HepG2 (cell line): ENCODE measurements around the gene SPESP1. TPM values are rescaled to one million over a fixed set of nuclear protein-coding genes. Genes with fewer than 3 reads are reported as not detected.

Source experiments
- ATAC-seq: fragments of 200-7000 bp; cut with Tn5 transposase; 3 replicates; pipeline ENCODE4 v1.9.1; 2020; ENCODE audit warnings: mild to moderate bottlenecking, moderate library complexity
- BruUV-seq: library from RNA; stranded (reverse); fragments of 400-500 nt; replicated peaks from 2 replicates; lab custom pipeline; 2021; lab: Mats Ljungman, UMichigan
- CTCF ChIA-PET: fragments of 300-600 bp; formaldehyde crosslinking; extraction: SDS; loops from one replicate; lab custom pipeline; 2021; ENCODE audit warnings: low total read pairs, inconsistent platforms, low intra/inter-chr PET ratio; lab: Yijun Ruan, JAX
- POLR2A ChIA-PET: fragments of 350-600 bp; sonication (Branson Sonifier 250); formaldehyde crosslinking; loops from one replicate; lab custom pipeline; 2020; ENCODE audit warnings: antibody characterized with exemption, inconsistent platforms; lab: Yijun Ruan, JAX
- DNase-seq: peaks from one replicate; pipeline ENCODE4 v3.0.0-alpha.2; 2015; ENCODE audit warnings: low spot score
- FAIRE-seq: peaks from 3 replicates; lab custom pipeline; 2011; peaks lifted over from hg19 to GRCh38; lab: Jason Lieb, UNC
- H2AFZ ChIP-seq: one replicate; pipeline ENCODE4 v1.6.1; 2011; ENCODE audit warnings: low read length, inconsistent platforms
- H3K27ac ChIP-seq: fragments of 300-600 bp; 3 replicates; pipeline ENCODE4 v1.8.0; 2011; ENCODE audit warnings: mixed run types, mild to moderate bottlenecking, mixed read lengths, low read length, inconsistent platforms; ENCODE audit not compliant: insufficient read depth; ENCODE audit errors: extremely low read length
- H3K27me3 ChIP-seq, 2 experiments: fragments of 200-600 bp in 1 of 2; 2 replicates in 1 of 2; 3 replicates in 1 of 2; pipeline versions ENCODE4 v1.6.0 to v1.8.0; 2011; ENCODE audit warnings: low read length in 2 of 2, mild to moderate bottlenecking in 2 of 2, moderate library complexity in 2 of 2, inconsistent platforms in 1 of 2; ENCODE audit not compliant: insufficient read depth in 2 of 2, control insufficient read depth in 1 of 2
- H3K36me3 ChIP-seq, 2 experiments: fragments of 200-600 bp in 1 of 2; replicated peaks in 1 of 2; 2 replicates in 1 of 2; 3 replicates in 1 of 2; pipeline versions ENCODE4 v1.5.1 to v1.8.0; 2011; ENCODE audit warnings: low read length in 2 of 2, inconsistent platforms in 1 of 2; ENCODE audit not compliant: insufficient read depth in 2 of 2, control insufficient read depth in 1 of 2
- H3K4me1 ChIP-seq: 2 replicates; pipeline ENCODE4 v1.5.1; 2012; ENCODE audit warnings: low read length, inconsistent platforms; ENCODE audit not compliant: insufficient read depth
- H3K4me2 ChIP-seq: 2 replicates; pipeline ENCODE4 v1.6.0; 2011; ENCODE audit warnings: low read depth, low read length, inconsistent platforms
- H3K4me3 ChIP-seq, 3 experiments: fragments of 200-600 bp in 1 of 3; sonication (generic), shearing (Covaris generic) in 1 of 3; replicated peaks in 1 of 3; 2 replicates each; pipeline ENCODE4 v1.5.1; 2011 to 2016; ENCODE audit warnings: low read length in 3 of 3, inconsistent platforms in 2 of 3, low read depth in 2 of 3, mild to moderate bottlenecking in 2 of 3, control low read depth in 1 of 3, mixed read lengths in 1 of 3; ENCODE audit not compliant: insufficient read depth in 1 of 3
- H3K79me2 ChIP-seq: one replicate; pipeline ENCODE4 v1.6.1; 2011; ENCODE audit warnings: low read length, inconsistent platforms; ENCODE audit not compliant: insufficient read depth
- H3K9ac ChIP-seq: 2 replicates; pipeline ENCODE4 v1.6.0; 2011; ENCODE audit warnings: mild to moderate bottlenecking, low read depth, low read length, inconsistent platforms; ENCODE audit not compliant: insufficient read depth
- H3K9me3 ChIP-seq: 2 replicates; pipeline ENCODE4 v1.5.1; 2012; ENCODE audit warnings: mild to moderate bottlenecking, low read length
- H4K20me1 ChIP-seq: 2 replicates; pipeline ENCODE4 v1.6.0; 2011; ENCODE audit warnings: inconsistent platforms, mild to moderate bottlenecking, low read length, moderate library complexity; ENCODE audit not compliant: insufficient read depth
- GABPA ChIP-seq, 2 experiments: IDR thresholded peaks; 2 replicates each; pipeline ENCODE4 v1.6.1; 2011 to 2016; ENCODE audit warnings: low read depth in 2 of 2, low read length in 1 of 2, missing biosample characterization in 1 of 2, missing genetic modification characterization in 1 of 2
- HOXA3 ChIP-seq: sonication (generic); formaldehyde crosslinking; IDR thresholded peaks from 2 replicates; pipeline ENCODE4 v1.5.0; 2020; ENCODE audit warnings: missing genetic modification reagents
- SOX5 ChIP-seq: IDR thresholded peaks from 2 replicates; pipeline ENCODE4 v1.6.1; 2016; ENCODE audit warnings: borderline replicate concordance
- THAP11 ChIP-seq: IDR thresholded peaks from 2 replicates; pipeline ENCODE4 v1.6.1; 2016; ENCODE audit warnings: missing biosample characterization, missing genetic modification reagents
- ZNF12 ChIP-seq: sonication (generic); formaldehyde crosslinking; IDR thresholded peaks from 2 replicates; pipeline ENCODE4 v1.5.0; 2020; ENCODE audit warnings: missing genetic modification reagents
- ZNF331 ChIP-seq: sonication (generic); formaldehyde crosslinking; IDR thresholded peaks from 2 replicates; pipeline ENCODE4 v1.4.0; 2020; ENCODE audit warnings: missing genetic modification reagents
- ZNF44 ChIP-seq: sonication (generic); formaldehyde crosslinking; IDR thresholded peaks from 2 replicates; pipeline ENCODE4 v1.5.1; 2020; ENCODE audit warnings: mild to moderate bottlenecking, missing genetic modification reagents
- ZNF557 ChIP-seq: sonication (generic); formaldehyde crosslinking; IDR thresholded peaks from 2 replicates; pipeline ENCODE4 v1.4.0; 2020; ENCODE audit warnings: missing genetic modification reagents
- WGBS: methylation state at CpG from one replicate; pipeline ENCODE4 v1.1.6; 2017; ENCODE audit warnings: low lambda C conversion rate; 5-methylcytosine and 5-hydroxymethylcytosine counted together
- in situ Hi-C: cut with HindIII; loops from 2 replicates; pipeline ENCODE4 v1.10.0; 2017; ENCODE audit warnings: low pct_unique_long_range_greater_than_20kb; ENCODE audit not compliant: extremely low pct_ligation_motif_present
- intact Hi-C: fragments of 100-400 bp; cut with micrococcal nuclease; formaldehyde crosslinking; loops from one replicate; pipeline ENCODE4 v1.10.0; 2022; ENCODE audit not compliant: unreplicated experiment
- polyA plus RNA-seq, 8 experiments: library from polyadenylated mRNA; depleted of rRNA in 3 of 8; stranded (reverse) in 7 of 8; unstranded in 1 of 8; fragments of >200 nt; fragmentation: Illumina TruSeq in 4 of 8; extraction: Trizol in 4 of 8; gene quantifications; 2 replicates each; pipeline versions ENCODE4 v1.2.1 to v1.2.3, GENCODE V29; 2011 to 2016; ENCODE audit warnings: low read depth in 4 of 8, missing spikeins in 1 of 8, mixed read lengths in 1 of 8; ENCODE audit not compliant: insufficient read depth in 1 of 8
- total RNA-seq, 5 experiments: library from RNA; depleted of rRNA; stranded (reverse); fragments of >200 nt; fragmentation: Illumina TruSeq; extraction: Trizol; gene quantifications; 2 replicates each; pipeline ENCODE4 v1.2.3, GENCODE V29; 2016; ENCODE audit warnings: low read depth in 1 of 5
- TF ChIP-seq, protein P1 (sequence below): IDR thresholded peaks from 2 replicates; pipeline ENCODE4 v1.4.0; 2020; ENCODE audit warnings: mild to moderate bottlenecking, missing genetic modification reagents
- TF ChIP-seq, protein P2 (sequence below): sonication (generic); formaldehyde crosslinking; conservative IDR thresholded peaks from 2 replicates; pipeline ENCODE4 v1.8.0; 2022; ENCODE audit warnings: missing genetic modification reagents
- TF ChIP-seq, protein P3 (sequence below): sonication (generic); formaldehyde crosslinking; IDR thresholded peaks from 2 replicates; pipeline ENCODE4 v1.4.0; 2020; ENCODE audit warnings: missing genetic modification reagents, borderline replicate concordance

Gene SPESP1
- total and polyA plus RNA-seq, 2 of the 13 experiments (the other 11 are each of a cell fraction or from before 2014, with no cell fraction given) = not detected

DNA sequence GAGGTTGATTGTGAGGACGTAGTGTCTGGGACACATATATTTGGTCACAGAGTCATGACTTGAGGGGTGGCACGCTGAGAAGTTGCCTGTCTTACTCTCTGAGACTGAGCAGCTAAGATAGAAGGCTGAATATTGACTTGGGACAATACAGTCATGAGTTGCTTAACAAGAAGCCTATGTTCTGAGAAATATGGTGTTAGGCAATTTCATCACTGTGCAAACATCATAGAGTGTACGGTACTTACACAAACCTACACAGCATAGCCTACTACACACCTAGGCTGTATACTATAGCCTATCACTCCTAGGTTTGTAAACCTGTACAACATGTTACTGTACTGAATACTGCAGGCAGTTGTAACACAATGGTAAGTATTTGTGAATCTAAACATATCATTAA, 30.3 kb upstream of the SPESP1 start:
- in situ Hi-C loops (no loop called here), intact Hi-C loops (no loop called here)
- Histone ChIP-seq H4K20me1 (no peaks in the 10 kb centered on the region), H3K36me3 (no peaks in the 10 kb centered on the region), H3K4me3 (peak overlapping the region in 1 of 3 experiments; percentile 31; a peak in 1 of 6 replicates), H2AFZ (no peak overlapping the region), H3K4me1 (peaks cover 15% of the 10 kb centered on the region), H3K27me3 (no peaks in the 10 kb centered on the region), H3K9ac (no peak overlapping the region), H3K27ac (no peak overlapping the region), H3K79me2 (no peaks in the 10 kb centered on the region), H3K9me3 (no peaks in the 10 kb centered on the region), H3K4me2 (peak overlapping the region; percentile 53)
- ATAC-seq (peak; percentile 90), FAIRE-seq (peak; percentile 67), DNase-seq (peak; percentile 52)
- no TSS peak for BruUV-seq
- CTCF ChIA-PET = no interaction called here
- 0% methylated on average over 3 of the region's 3 CpGs for WGBS
- POLR2A ChIA-PET = no interaction called here
- TF ChIP-seq SOX5 (peak; percentile 45; the same call in 1 of the 2 replicates), ZNF12 (CRISPR knock-in tag) (peak; percentile 58; the same call in 1 of the 2 replicates), THAP11 (CRISPR knock-in tag) (peak; percentile 40; the same call in 1 of the 2 replicates), ZNF557 (CRISPR knock-in tag) (no peak), HOXA3 (no peak), ZNF331 (CRISPR knock-in tag) (peak; percentile 57; the same call in 1 of the 2 replicates), ZNF44 (CRISPR knock-in tag) (no peak), GABPA (IDR thresholded peaks at IDR 0.05; ENCODE audit: low read depth, low read length) (no peak), GABPA (CRISPR knock-in tag; IDR thresholded peaks at IDR 0.05; ENCODE audit: low read depth) (no peak)
- TF ChIP-seq, protein P1, sequence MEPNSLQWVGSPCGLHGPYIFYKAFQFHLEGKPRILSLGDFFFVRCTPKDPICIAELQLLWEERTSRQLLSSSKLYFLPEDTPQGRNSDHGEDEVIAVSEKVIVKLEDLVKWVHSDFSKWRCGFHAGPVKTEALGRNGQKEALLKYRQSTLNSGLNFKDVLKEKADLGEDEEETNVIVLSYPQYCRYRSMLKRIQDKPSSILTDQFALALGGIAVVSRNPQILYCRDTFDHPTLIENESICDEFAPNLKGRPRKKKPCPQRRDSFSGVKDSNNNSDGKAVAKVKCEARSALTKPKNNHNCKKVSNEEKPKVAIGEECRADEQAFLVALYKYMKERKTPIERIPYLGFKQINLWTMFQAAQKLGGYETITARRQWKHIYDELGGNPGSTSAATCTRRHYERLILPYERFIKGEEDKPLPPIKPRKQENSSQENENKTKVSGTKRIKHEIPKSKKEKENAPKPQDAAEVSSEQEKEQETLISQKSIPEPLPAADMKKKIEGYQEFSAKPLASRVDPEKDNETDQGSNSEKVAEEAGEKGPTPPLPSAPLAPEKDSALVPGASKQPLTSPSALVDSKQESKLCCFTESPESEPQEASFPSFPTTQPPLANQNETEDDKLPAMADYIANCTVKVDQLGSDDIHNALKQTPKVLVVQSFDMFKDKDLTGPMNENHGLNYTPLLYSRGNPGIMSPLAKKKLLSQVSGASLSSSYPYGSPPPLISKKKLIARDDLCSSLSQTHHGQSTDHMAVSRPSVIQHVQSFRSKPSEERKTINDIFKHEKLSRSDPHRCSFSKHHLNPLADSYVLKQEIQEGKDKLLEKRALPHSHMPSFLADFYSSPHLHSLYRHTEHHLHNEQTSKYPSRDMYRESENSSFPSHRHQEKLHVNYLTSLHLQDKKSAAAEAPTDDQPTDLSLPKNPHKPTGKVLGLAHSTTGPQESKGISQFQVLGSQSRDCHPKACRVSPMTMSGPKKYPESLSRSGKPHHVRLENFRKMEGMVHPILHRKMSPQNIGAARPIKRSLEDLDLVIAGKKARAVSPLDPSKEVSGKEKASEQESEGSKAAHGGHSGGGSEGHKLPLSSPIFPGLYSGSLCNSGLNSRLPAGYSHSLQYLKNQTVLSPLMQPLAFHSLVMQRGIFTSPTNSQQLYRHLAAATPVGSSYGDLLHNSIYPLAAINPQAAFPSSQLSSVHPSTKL (CRISPR knock-in tag) = peak; percentile 68
- TF ChIP-seq, protein P2, sequence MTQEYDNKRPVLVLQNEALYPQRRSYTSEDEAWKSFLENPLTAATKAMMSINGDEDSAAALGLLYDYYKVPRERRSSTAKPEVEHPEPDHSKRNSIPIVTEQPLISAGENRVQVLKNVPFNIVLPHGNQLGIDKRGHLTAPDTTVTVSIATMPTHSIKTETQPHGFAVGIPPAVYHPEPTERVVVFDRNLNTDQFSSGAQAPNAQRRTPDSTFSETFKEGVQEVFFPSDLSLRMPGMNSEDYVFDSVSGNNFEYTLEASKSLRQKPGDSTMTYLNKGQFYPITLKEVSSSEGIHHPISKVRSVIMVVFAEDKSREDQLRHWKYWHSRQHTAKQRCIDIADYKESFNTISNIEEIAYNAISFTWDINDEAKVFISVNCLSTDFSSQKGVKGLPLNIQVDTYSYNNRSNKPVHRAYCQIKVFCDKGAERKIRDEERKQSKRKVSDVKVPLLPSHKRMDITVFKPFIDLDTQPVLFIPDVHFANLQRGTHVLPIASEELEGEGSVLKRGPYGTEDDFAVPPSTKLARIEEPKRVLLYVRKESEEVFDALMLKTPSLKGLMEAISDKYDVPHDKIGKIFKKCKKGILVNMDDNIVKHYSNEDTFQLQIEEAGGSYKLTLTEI (CRISPR knock-in tag) = no peak
- TF ChIP-seq, protein P3, sequence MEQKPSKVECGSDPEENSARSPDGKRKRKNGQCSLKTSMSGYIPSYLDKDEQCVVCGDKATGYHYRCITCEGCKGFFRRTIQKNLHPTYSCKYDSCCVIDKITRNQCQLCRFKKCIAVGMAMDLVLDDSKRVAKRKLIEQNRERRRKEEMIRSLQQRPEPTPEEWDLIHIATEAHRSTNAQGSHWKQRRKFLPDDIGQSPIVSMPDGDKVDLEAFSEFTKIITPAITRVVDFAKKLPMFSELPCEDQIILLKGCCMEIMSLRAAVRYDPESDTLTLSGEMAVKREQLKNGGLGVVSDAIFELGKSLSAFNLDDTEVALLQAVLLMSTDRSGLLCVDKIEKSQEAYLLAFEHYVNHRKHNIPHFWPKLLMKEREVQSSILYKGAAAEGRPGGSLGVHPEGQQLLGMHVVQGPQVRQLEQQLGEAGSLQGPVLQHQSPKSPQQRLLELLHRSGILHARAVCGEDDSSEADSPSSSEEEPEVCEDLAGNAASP (CRISPR knock-in tag) = peak; percentile 52; the same call in 1 of the 2 replicates
